A673 (cell line): ENCODE data around the gene PPP1R11.

Source experiments
- EZH2 ChIP-seq: fragments of 200-600 bp; sonication (generic); IDR thresholded peaks from 2 replicates; pipeline ENCODE4 v1.6.1; 2017; ENCODE audit warnings: borderline replicate concordance, low read depth, mild to moderate bottlenecking, mixed read lengths, antibody characterized with exemption, low read length; ENCODE audit not compliant: poor library complexity, severe bottlenecking
- TF ChIP-seq, protein P1 (sequence below): fragments of 300-800, 200-600 bp; sonication (generic); conservative IDR thresholded peaks from 2 replicates; pipeline ENCODE4 v1.5.1; 2017; ENCODE audit warnings: low read depth, mild to moderate bottlenecking, antibody characterized with exemption, low read length, moderate library complexity, mixed read lengths

DNA sequence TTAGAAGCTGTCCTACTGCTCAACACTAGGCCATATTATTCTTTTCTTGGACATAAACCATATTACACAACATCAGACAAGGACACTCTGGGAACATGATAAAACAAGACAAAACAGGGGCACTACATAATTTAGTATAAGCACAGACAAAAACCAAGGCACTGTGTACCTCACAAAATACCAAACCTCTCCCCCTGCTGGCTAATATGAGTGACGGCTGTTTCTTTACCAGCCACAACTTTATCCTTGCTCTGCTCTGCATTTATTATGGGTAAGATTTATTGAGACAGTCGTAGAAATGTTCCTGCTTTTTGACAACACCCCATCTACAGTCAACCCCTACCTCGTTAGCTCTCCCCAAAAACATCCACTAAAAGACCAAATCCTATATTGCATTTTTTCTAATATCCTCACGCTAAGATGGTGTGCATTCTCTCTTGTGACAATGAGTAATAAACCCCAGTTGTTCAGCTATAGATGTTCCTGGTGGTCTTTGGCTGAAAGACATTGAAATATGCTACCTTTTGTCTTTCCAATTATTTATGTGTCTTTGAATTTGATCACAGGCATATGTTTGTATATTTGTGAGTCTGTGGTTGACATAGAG is 29.7 kb upstream of the PPP1R11 start:
- TF ChIP-seq, protein P1, sequence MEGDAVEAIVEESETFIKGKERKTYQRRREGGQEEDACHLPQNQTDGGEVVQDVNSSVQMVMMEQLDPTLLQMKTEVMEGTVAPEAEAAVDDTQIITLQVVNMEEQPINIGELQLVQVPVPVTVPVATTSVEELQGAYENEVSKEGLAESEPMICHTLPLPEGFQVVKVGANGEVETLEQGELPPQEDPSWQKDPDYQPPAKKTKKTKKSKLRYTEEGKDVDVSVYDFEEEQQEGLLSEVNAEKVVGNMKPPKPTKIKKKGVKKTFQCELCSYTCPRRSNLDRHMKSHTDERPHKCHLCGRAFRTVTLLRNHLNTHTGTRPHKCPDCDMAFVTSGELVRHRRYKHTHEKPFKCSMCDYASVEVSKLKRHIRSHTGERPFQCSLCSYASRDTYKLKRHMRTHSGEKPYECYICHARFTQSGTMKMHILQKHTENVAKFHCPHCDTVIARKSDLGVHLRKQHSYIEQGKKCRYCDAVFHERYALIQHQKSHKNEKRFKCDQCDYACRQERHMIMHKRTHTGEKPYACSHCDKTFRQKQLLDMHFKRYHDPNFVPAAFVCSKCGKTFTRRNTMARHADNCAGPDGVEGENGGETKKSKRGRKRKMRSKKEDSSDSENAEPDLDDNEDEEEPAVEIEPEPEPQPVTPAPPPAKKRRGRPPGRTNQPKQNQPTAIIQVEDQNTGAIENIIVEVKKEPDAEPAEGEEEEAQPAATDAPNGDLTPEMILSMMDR = peak; percentile 63
- no peak for TF ChIP-seq EZH2
